Activated T-cell treated with anti-CD3 and anti-CD28 coated beads, Interleukin-2, amount 50 U/mL, for 4 hours (primary cell): ENCODE data around the gene ATP6AP2. TPM values are rescaled to one million over a fixed set of nuclear protein-coding genes. Genes with fewer than 3 reads are reported as not detected.
"Not testable (repeated sequence)": the region's sequence is repeated elsewhere in the genome, so short reads cannot be mapped to it uniquely, and the experiment has no call there.

Experiments
- ATAC-seq, 2 donors: fragments of 200-7000 bp; cut with Tn5 transposase; one replicate each; pipeline ENCODE4 v1.10.0; 2021
- DNase-seq: peaks from one replicate; pipeline ENCODE4 v3.0.0-alpha.2; 2020
- H3K27me3 Mint-ChIP-seq: one replicate; pipeline ENCODE4 v1.8.0; 2021; ENCODE audit warnings: low read depth, mixed read lengths
- H3K36me3 Mint-ChIP-seq: one replicate; pipeline ENCODE4 v1.8.0; 2022; ENCODE audit warnings: mixed read lengths; ENCODE audit not compliant: insufficient read depth
- H3K4me1 Mint-ChIP-seq: one replicate; pipeline ENCODE4 v1.8.0; 2021; ENCODE audit warnings: low read depth, mixed read lengths
- H3K4me3 Mint-ChIP-seq: one replicate; pipeline ENCODE4 v1.8.0; 2021; ENCODE audit warnings: mild to moderate bottlenecking, moderate library complexity, mixed read lengths
- H3K9me3 Mint-ChIP-seq: one replicate; pipeline ENCODE4 v1.8.0; 2021; ENCODE audit warnings: mixed read lengths
- total RNA-seq, 3 donors: library from RNA; stranded (reverse); gene quantifications; one replicate each; pipeline ENCODE4 v1.2.1, GENCODE V29; 2021

Gene ATP6AP2
- total RNA-seq, 3 donors from 2014 or later: 49.2 to 60.3 (median 54.3) TPM

- no peaks in the 10 kb centered on the region for H3K36me3 Mint-ChIP-seq
- no peak for DNase-seq
- ATAC-seq: no peak
- no peaks in the 10 kb centered on the region for H3K9me3 Mint-ChIP-seq
- H3K4me1 Mint-ChIP-seq: peaks cover 2% of the 10 kb centered on the region
- no peaks in the 10 kb centered on the region for H3K27me3 Mint-ChIP-seq
- no peak overlapping the region for H3K4me3 Mint-ChIP-seq
These were observed 22.2 kb upstream of the ATP6AP2 start for GRCh38 chrX:40558590-40558989.

GRCh38 chrX:40563784-40564183 is 17.0 kb upstream of the ATP6AP2 start:
- no peak for ATAC-seq
- no peak for DNase-seq
- no peaks in the 10 kb centered on the region for H3K36me3 Mint-ChIP-seq
- no peaks in the 10 kb centered on the region for H3K9me3 Mint-ChIP-seq
- H3K4me3 Mint-ChIP-seq: no peak overlapping the region
- peaks cover 2% of the 10 kb centered on the region for H3K4me1 Mint-ChIP-seq
- no peaks in the 10 kb centered on the region for H3K27me3 Mint-ChIP-seq

GRCh38 chrX:40564447-40564846 is 16.3 kb upstream of the ATP6AP2 start:
- ATAC-seq: no peak
- no peak for DNase-seq
- no peak overlapping the region for H3K4me3 Mint-ChIP-seq
- no peaks in the 10 kb centered on the region for H3K27me3 Mint-ChIP-seq
- H3K36me3 Mint-ChIP-seq: no peaks in the 10 kb centered on the region
- H3K4me1 Mint-ChIP-seq: peaks cover 2% of the 10 kb centered on the region
- H3K9me3 Mint-ChIP-seq: no peaks in the 10 kb centered on the region

GRCh38 chrX:40570346-40571093 is 10.2 kb upstream of the ATP6AP2 start:
- peaks cover 16% of the 10 kb centered on the region for H3K4me1 Mint-ChIP-seq
- peak; percentile 70 to 77 for ATAC-seq
- peak overlapping the region; percentile 76 for H3K4me3 Mint-ChIP-seq
- no peaks in the 10 kb centered on the region for H3K9me3 Mint-ChIP-seq
- DNase-seq: no peak
- no peaks in the 10 kb centered on the region for H3K27me3 Mint-ChIP-seq
- no peaks in the 10 kb centered on the region for H3K36me3 Mint-ChIP-seq

DNA sequence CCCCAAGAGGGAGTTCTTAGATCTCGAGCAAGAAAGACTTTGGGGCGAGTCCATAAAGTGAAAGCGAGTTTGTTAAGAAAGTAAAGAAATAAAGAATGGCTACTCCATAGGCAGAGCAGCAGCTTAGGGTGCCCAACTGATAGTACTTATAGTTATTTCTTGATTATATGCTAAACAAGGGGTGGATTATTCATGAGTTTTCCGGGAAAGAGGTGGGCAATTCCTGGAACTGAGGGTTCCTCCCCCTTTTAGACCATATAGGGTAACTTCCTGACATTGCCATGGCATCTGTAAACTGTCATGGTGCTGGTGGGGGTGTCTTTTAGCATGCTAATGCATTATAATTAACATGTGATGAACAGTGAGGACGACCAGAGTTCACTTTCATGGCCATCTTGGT is 9.6 kb upstream of the ATP6AP2 start:
- H3K4me3 Mint-ChIP-seq: peak overlapping the region; percentile 76
- not testable (repeated sequence) for H3K36me3 Mint-ChIP-seq, H3K27me3 Mint-ChIP-seq, H3K9me3 Mint-ChIP-seq
- DNase-seq (peak; percentile 22), ATAC-seq (peak; percentile 51 to 52)
- peaks cover 16% of the 10 kb centered on the region for H3K4me1 Mint-ChIP-seq

DNA sequence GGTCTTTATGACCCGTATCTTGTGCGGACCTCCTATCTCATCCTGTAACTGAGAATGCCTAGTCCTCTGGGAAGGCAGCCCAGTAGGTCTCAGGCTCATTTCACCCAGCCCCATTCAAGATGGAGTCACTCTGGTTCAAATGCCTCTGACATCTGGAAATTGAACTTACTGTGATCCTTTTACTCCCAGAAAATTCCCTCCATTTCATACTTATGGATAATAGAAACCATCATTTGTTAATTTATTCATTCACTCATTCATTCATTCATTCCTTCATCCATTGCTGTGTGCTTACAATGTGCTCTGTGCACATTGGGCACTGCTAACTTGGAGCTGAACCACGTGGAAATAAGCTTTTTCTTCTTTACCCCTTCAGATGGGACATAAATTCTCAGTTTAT is 9.2 kb upstream of the ATP6AP2 start:
- Mint-ChIP-seq H3K4me1 (peaks cover 16% of the 10 kb centered on the region), H3K4me3 (no peak overlapping the region), H3K9me3 (no peaks in the 10 kb centered on the region), H3K36me3 (no peaks in the 10 kb centered on the region), H3K27me3 (no peaks in the 10 kb centered on the region)
- ATAC-seq (no peak), DNase-seq (no peak)

DNA sequence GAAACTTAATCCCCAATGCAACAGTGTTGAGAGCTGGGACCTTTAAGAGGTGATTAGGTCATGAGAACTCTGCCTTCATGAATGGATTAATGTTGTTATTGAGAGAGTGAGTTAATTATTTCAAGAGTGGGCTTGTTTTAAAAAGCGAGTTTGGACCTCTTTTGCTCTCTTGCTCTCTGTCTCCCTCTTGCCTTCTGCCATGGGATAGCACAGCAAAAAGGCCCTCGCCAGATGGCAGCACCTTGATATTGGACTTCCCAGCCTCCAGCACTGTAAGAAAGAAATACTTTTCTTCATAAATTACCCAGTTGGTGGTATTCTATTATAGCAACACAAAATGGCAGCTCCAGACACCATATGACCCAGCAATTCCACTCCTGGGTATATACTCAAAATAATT is 7.0 kb upstream of the ATP6AP2 start:
- no peaks in the 10 kb centered on the region for H3K27me3 Mint-ChIP-seq
- H3K36me3 Mint-ChIP-seq: no peaks in the 10 kb centered on the region
- DNase-seq: peak; percentile 17
- ATAC-seq: no peak
- H3K4me3 Mint-ChIP-seq: no peak overlapping the region
- peaks cover 16% of the 10 kb centered on the region for H3K4me1 Mint-ChIP-seq
- H3K9me3 Mint-ChIP-seq: no peaks in the 10 kb centered on the region

DNA sequence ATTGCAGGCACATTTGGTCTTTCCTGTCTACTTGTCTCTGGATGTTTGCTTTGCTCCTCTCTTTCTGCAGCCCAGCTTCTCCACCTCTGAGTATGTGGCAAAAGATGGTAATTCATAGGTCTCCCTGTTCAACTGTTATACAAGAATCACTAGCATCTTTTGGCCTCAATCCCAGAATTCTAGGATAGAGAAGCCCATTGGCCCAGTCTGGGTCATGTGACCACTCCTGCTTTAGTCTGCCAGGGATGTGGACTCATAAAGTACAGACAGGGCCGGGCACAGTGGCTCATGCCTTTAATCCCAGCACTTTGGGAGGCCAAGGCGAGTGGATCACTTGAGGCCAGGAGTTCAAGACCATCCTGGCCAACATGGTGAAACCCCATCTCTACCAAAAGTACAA is 5.4 kb upstream of the ATP6AP2 start:
- ATAC-seq, H3K27me3 Mint-ChIP-seq, H3K4me3 Mint-ChIP-seq, H3K9me3 Mint-ChIP-seq, H3K36me3 Mint-ChIP-seq, DNase-seq: not testable (repeated sequence)
- peaks cover 16% of the 10 kb centered on the region for H3K4me1 Mint-ChIP-seq

DNA sequence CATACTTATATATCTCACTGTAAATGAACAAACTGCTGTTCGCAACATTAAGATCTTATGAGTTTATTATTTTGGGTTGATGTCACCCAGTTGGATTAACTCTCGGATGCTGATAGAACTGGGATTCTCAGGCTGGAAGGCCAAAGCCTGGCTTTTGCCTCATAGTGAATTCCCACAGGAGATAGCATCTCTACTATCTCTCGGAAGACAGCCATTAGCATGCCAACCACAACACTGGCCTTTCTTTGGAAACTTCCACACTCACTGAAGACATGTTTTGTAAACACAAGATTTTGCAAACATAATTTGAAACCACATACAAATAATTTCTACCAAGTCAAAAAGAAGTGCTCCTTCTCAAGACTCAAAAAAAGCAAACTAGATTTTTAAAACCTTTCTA is 4.5 kb upstream of the ATP6AP2 start:
- H3K4me3 Mint-ChIP-seq: no peak overlapping the region
- peaks cover 8% of the 10 kb centered on the region for H3K4me1 Mint-ChIP-seq
- no peaks in the 10 kb centered on the region for H3K27me3 Mint-ChIP-seq
- H3K36me3 Mint-ChIP-seq: no peaks in the 10 kb centered on the region
- no peak for ATAC-seq
- DNase-seq: no peak
- H3K9me3 Mint-ChIP-seq: no peaks in the 10 kb centered on the region

DNA sequence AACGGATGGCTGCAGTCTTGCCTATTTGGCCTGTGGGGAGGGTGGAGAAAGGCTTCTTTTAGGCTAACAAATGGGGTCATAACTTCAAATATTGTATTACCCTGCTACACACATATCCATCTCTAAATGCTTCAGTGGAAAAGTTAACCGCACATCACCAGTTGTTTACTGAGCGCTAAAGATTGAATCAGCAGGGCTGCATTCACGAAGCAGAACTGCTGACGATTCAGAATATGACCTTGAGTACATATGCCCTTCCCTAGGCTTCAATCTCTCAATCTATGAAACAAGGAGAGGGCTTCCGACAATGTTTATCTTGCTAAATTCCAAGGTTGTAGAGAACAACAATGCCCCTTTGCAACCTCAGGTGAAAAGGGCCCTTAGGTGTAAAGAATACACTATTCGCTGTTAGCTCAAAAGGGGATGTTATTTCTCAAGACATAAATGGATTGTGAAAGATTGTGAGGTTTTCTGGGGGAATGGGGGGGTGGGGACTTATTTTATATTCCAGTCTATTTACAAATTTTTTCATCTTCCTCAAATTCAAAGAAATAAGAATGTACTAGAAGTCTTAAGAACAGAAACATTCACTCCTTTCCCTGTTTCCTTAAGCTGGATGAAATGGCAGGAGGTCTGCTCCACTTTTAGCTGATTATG is 2.6 kb upstream of the ATP6AP2 start:
- ATAC-seq (no peak), DNase-seq (no peak)
- H3K9me3 Mint-ChIP-seq: no peaks in the 10 kb centered on the region
- peaks cover 19% of the 10 kb centered on the region for H3K4me1 Mint-ChIP-seq
- no peaks in the 10 kb centered on the region for H3K27me3 Mint-ChIP-seq
- H3K4me3 Mint-ChIP-seq: no peak overlapping the region
- no peaks in the 10 kb centered on the region for H3K36me3 Mint-ChIP-seq

DNA sequence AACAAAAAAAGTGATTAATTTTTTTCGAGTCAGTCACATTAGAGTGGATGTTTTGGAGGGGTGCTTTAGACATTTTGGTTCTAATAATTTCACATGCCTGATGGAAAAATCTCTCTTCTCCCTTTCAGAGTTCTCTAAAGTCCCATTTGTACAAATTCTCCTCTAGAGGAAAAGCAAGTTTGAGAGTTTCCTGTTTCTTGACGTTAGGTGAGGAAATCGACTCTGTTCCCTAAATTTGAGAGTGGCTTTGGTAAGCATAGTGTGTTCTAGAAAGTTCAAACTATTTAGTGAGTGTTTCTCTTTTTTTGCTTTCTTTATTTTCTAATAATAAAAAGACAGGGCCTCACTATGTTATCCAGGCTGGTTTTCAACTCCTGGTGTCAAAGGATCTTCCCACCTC is 1.6 kb upstream of the ATP6AP2 start:
- peaks cover 3% of the 10 kb centered on the region for H3K36me3 Mint-ChIP-seq
- no peak for ATAC-seq

DNA sequence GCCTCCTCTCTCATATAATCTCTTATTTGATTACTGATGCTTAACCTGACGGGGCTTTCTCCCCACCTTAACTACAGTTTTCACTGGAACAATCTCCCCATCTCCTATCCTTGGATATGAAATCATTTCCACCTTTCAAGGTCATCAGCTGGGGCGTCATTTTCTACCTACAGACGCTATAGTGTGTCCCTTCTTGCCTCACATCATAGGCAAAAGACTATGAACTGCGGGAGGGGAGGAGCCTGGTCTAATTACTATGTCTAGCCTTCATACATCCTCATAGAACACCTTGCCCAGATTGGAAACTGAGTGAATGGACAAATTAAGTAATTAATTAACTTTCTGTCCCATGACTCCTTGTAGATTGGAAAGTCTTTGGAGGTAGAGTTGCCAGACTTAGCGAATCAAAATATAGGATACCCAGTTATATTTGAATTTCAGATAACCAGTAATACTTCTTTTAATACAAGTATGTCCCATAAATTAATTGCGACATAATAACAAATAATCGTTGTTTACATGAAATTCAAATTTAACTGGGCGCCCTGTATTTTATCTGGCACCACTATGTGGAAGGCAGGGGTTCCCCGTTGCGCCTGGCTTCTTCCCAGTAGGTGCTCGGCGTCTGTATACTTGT is 752 bp upstream of the ATP6AP2 start:
- peak; percentile 41 to 44 for ATAC-seq
- Mint-ChIP-seq H3K9me3 (no peaks in the 10 kb centered on the region), H3K36me3 (peaks cover 3% of the 10 kb centered on the region), H3K27me3 (no peaks in the 10 kb centered on the region), H3K4me3 (peak overlapping the region; percentile 88), H3K4me1 (peaks cover 25% of the 10 kb centered on the region)
- no peak for DNase-seq

More for the DNA sequence above, 1.6 kb upstream of the ATP6AP2 start:
- no peak for DNase-seq
- H3K4me1 Mint-ChIP-seq: peaks cover 25% of the 10 kb centered on the region
- no peak overlapping the region for H3K4me3 Mint-ChIP-seq
- no peaks in the 10 kb centered on the region for H3K27me3 Mint-ChIP-seq
- H3K9me3 Mint-ChIP-seq: no peaks in the 10 kb centered on the region

- peaks cover 35% of the 10 kb centered on the region for H3K4me1 Mint-ChIP-seq
- H3K9me3 Mint-ChIP-seq: no peaks in the 10 kb centered on the region
- H3K27me3 Mint-ChIP-seq: no peaks in the 10 kb centered on the region
- no peak for DNase-seq
- peak; percentile 16 to 21 for ATAC-seq
- peak overlapping the region; percentile 80 for H3K4me3 Mint-ChIP-seq
- peaks cover 3% of the 10 kb centered on the region for H3K36me3 Mint-ChIP-seq
These were observed 658 bp downstream of the ATP6AP2 start for GRCh38 chrX:40581336-40581920.

DNA sequence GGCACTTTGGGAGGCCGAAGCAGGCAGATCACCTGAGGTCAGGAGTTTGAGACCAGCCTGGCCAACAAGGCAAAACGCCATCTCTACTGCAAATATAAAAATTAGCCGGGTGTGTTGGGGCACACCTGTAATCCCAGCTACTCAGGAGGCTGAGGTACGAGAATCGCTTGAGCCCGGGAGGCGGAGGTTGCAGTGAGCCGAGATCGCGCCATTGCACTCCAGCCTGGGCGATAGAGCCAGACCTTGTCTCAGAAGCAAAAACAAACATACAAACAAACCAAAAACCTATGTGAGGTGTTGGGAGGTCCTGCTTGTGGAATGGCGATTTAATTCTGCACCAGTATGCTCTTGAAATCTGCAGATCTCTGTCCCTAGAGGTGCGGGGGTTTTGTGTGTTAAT is 1.4 kb downstream of the ATP6AP2 start:
- peak overlapping the region; percentile 80 for H3K4me3 Mint-ChIP-seq
- not testable (repeated sequence) for ATAC-seq, H3K36me3 Mint-ChIP-seq, H3K9me3 Mint-ChIP-seq, DNase-seq, H3K27me3 Mint-ChIP-seq
- H3K4me1 Mint-ChIP-seq: peaks cover 36% of the 10 kb centered on the region
